ENCODE measurements around the gene CBX7.
"Not testable (repeated sequence)": the region's sequence is repeated elsewhere in the genome, so short reads cannot be mapped to it uniquely, and the experiment has no call there.

CBX7 gene

DNA sequence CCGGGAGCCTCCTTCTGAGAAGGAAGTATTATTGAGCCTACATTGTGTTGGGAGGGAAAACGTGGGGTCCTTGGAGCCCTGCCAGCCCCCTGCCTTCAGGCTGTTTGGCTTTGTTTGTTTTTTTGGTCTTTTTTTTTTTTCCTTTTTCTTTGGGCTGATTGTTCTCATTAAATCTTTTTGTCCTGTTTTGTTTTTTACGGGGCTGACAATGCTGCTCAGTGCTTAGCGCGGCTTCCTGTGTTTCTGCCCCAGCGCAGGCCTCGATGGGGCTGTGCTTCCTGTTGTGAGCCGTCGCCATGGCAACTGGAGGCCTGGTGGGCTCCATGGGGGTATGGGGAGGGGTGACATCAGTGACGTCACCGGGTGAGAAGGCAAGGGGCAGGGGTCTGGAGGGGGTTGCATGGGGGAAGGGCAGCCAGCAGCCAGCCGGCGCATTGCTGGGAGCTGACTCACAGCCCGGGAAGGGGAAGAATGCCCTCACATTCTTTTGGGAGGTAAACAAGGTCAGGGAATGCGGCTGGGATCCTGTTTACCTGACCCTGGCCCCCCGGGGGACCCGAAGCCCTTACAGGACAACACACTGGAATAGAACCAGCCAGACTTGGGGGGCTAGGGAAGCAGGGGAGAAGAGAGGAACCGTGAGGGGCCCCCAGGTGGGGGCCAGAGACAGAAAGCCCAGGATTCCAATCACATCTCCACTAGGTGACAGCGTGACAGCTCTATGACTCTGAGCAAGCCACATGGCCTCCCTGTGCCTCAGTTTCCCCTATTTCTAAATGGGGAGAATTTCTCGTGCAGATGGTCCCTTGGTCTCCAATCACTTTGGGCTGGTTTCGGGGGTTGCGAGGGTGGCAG, 22.2 kb upstream of the CBX7 start:
- DNase-seq (ENCODE audit: low read depth), result peak; percentile 38

DNA sequence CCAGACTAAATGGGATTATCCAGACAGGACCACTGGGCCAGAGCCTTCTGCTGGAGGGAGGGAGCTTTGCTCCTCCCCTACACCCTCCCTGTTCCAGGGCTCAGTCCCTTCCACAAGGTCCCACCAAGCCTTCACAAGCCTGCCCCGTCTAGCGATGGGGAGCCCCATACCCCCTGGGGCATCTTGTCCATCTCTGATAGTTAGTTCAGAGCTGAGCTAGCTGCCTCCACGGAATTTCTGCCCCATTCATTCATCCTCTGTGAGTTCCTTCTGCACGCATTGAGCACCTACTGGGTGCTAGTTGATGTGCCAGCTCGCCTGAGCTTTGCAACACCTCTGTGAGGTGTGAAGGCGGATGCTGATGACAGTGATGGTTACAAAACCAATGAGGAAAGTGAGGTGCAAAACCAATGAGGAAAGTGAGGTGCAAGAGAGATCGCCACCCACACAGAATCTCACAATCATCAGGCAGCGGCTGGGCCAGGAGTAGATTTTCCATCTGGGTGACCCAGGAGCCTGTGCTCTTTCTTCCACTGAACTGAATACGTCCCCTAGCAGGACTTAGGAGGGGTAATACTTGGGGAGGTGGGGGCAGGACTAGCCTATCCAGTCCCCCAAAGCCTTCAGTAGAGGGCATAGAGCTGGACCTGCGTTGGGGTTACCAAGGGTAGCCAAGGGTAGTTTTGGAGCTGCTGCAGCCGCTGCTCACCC, 21.5 kb upstream of the CBX7 start:
- peak; percentile 13 for DNase-seq (ENCODE audit: low read depth)

DNA sequence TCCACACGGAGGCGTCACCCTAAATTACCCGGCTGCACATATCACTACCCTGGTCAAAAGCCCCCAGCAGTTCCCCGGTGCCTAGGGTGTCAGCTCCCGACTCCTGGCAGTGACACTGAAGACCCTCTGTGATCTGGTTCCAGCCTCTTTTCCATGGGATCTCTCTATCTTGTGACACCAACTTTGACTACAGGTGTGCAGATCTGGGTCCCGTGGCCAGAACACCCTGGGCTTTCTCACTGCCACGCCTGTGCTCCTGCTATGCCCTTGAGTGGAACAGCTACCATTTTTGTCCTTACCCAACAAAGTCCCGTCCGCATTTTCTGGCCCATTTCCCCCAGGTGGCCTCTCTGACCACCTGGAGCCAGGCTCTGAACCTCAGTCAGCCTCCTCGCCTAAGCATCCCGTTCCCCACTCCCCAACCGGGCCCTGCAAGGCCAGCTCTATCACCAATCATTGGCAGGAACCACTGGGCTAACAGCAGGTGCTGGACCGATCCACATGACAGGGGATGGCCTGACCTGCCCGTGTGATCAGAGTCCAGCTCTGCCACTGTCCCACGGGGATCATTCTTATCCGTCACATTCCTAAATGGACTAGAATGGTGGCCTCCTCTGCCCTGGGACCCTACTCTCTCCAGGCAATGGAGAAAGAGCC, 20.7 kb upstream of the CBX7 start:
- no peak for DNase-seq (ENCODE audit: low read depth)

DNA sequence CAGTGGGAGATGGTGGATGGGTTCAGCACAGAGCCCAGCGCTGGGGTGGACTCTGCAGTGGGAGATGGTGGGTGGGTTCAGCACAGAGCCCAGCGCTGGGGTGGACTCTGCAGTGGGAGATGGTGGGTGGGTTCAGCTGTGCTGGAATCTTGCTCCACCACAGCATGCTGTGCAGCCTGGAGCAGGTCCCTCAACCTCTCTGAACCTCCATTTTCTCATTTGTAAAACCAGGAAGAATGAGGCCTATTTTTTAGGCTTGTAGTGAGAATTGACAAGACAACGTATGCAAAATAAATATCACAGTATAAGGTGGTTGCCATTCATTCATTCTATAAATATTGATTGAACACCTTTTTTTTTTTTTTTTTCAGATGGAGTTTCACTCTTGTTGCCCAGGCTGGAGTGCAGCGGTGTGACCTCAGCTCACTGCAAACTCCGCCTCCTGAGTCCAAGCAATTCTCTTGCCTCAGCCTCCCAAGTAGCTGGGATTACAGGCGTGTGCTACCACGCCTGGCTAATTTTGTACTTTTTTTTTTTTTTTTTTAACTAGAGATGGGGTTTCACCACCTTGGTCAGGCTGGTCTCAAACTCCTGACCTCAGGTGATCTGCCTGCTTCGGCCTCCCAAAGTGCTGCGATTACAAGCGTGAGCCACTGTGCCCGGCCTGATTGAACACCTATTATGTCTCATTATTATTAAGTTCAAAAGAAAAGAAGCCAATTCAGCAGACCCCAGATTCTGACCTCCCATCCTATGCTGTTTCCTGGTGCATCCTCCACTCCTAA, 20.0 kb upstream of the CBX7 start:
- DNase-seq (ENCODE audit: low read depth), result not testable (repeated sequence)

DNA sequence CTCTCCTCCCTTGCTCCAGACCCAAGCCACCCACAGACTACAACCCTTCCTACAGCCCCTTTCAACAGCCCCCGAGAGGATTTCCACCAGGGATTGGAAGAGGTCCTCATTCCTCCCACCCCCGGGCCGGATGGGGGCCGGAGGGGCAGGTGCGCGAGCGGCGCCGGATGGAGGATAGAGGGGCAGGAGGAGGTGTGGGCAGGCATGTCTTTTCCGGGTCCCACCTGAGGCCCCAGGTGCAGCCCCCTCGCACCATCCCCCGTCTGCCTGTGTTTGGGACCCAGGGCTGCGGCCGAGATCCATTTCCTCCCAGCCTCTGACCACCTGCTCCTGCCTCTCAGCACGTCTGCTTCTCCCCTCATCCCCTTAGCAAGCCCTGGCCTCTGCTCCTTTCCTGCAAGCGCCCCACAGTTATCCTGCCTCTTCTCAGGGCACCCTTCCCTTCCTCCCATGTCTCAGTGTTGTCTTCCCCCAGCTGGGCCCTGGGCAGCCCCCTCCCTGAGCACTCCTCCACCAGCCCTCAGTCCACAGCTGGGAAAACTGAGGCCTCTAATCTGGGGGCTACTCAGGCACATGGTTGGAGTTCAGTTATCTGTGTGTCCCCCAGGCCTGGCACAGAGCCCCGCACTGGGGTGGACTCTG, 19.3 kb upstream of the CBX7 start:
- no peak for DNase-seq (ENCODE audit: low read depth)

DNA sequence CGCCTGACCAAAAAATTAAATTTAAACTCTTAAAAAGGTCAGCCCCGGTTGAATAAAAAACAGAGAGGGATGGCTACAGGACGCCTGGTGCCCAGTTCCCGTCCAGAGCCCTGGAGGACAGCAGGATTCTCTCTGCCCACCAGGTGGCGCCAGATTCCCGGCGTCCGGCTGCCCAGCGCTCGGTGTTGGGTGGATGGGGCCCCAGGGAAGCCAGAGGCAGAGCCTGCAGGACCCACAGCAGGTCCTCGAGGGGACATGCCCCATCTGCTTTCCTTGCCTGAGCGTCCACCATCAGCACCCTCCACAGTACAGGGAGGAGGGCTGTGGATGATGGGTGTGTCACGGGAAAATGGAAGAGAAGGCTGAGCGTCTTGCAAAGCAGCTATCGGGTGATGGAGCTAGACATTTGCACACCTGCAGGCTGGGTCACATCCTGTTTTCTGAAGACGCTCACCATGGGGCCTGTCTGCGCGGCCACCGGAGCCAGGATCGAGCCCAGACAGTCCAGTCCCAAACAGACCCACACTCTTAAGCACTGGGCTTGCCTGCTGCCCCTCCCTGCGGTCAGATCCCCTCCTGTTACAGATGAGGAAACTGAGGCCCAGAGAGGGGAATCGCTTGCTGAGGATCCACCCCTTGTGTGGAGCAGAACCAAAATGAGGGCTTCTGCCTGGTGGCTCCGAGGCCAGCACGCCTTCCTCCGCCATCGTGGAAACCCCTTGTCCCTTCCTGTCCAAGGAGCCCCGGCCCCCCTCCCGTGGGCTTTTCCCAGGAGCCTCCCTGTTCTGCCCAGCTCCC, 18.5 kb upstream of the CBX7 start:
- peak; percentile 68 for DNase-seq (ENCODE audit: low read depth)

DNA sequence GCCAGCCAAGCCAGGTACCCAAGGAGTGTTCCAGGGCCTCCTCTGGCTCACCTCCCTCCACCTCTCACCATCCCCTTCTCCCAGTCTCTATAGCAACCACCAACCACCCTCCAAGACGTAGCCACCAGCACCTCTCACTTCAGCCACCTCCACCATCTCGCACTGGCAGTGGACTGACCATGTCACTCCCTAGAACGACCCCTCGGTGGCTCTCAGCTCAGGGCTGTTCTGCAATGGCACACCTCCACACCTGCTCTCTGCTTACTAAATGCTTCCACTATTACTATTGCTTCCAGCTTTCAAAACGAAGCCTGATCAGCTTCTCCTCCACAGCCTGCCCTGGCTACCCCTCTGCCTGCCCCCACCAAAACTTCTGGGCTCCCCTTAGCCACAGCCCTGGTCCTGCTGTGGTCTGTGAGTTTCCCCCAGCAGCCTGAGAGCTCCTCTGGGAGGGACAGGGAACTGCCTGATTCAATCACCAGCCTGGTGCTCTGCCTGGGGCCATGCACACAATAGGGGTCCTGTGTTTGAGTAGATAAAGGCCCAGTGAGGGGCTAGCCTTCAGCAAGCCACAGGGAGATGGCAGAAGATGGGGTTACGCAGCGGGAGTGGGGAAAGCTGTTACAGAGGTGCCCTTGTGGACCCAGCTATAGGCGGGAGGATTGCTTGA, 17.5 kb upstream of the CBX7 start:
- DNase-seq (ENCODE audit: low read depth), result no peak

DNA sequence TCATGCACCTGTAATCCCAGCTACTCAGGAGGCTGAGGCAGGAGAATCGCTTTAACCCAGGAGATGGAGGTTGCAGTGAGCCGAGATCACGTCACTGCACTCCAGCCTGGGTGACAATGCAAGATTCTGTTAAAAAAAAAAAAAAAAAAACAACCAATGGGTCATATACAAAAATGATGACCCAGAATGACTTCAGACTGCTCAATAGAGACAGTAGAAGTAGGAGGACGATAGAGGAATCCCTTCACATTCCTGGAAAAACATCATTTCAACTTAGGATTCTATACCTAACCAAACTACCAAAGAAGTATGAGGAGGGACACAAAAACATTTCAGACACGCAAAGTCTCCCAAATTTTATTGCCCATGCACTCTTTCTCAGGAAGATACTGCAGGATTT, 14.1 kb upstream of the CBX7 start:
- no peak for DNase-seq (ENCODE audit: low read depth)

DNA sequence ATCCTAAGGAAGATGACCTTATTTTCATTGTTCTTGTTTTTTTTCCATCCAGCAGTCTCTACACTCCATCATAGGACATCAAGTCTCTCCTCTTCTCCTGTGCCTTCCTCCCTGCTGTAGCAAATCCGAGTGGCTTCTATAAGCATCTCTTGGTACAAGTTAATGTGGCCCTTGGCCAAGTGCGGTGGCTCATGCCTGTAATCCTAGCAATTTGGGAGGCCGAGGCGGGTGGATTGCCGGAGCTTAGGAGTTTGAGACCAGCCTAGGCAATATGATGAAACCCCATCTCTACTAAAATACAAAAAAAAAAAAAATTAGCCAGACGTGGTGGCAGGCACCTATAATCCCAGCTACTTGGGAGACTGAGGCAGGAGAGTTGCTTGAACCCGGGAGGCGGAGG, 3.6 kb upstream of the CBX7 start:
- not testable (repeated sequence) for DNase-seq (ENCODE audit: low read depth)

DNA sequence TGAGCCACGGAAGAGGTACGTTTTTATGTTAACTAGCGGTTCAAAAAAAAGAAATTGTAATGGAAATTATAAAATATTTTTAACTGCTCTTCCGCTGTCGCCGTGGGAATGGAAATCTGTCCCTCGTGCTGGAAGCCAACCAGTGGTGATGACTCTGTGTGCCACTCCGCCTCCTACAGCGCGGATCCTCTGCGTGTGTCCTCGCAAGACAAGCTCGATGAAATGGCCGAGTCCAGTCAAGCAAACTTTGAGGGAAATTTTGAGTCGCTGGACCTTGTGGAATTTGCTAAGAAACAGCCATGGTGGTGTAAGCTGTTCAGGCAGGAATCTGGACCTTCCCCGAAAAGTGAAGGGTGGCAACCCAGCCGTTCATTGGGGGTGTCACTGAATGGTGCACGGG, 2.9 kb upstream of the CBX7 start:
- DNase-seq (ENCODE audit: low read depth), result no peak

DNA sequence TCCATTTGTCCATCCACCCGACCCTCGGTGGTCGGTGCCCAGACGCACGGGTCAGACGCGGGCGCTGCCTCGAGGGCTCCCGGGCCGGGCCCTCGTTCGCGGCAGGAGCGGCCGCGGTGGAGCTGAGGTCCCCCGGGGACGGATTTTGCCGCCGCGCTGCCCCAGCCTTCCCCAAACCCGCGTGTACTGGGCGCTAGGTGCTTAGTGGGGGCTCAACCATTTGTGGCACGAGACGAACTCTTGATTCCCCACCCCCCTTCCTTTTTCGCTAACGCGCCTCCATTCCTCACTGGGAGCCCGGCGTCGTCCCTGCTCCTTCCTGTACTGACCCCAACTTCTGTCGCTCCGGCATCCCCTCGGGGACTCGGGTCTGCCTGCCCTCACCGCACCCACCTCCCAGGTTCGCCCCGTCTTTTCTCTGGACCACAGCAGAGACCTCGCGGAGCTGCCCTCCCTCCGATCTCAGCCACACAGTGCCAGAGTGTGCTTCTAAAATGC, 789 bp upstream of the CBX7 start:
- no peak for DNase-seq (ENCODE audit: low read depth)

DNA sequence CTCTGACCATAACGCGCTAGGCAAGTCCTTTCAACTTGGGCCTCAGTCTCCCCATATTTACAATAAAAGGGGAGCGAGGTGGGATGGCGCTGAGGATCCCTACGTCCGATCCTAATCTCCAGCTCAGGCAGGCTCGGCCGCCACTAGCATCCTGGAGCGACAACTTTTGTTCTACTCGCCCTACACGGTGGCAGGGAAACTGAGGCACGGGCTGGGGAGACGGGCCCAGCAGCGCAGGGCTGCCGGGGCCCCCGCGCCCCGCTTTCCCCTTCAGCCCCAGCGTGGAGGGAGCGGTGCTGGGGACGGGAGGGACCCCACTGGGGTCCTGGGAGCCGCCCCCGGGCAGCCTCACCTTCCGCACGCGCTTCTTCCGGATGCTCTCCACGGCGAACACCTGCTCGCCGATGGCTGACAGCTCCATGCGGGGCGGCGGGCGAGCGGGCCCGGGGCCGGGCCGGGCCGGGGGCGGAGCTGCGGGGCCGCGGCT, 413 bp downstream of the CBX7 start:
- DNase-seq (ENCODE audit: low read depth), result no peak

DNA sequence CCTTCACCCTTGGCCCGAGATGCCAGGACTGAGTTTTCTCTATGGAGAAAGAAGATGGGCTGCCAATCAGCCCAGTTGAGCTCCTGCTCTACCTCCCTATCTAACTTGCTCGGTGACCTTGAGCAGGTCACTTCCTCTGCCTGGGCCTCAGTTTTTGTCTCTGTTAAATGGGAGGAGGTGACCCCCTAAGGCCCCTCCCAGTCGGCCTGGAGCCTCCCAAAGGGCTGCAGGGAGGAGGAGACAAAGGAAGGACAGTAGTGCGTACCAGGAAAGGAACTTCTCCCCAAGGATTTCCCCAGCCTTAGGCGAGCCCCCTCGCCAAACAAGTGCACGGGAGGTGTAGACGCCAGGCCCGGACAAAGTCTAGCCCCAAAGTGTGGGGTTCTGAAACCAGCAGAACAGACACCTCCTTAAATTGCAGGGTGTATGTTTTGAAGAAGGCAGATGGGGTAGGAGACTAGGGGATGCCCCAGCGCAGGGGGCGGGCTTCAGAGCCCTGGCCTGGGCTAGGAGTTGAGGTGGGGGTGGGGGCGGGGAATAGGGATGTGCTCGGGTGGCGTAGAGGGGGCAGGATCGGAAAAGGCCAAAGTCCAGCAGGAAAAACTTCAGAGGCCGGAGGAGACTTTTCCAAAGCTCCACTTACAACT, 1.0 kb downstream of the CBX7 start:
- no peak for DNase-seq (ENCODE audit: low read depth)

DNA sequence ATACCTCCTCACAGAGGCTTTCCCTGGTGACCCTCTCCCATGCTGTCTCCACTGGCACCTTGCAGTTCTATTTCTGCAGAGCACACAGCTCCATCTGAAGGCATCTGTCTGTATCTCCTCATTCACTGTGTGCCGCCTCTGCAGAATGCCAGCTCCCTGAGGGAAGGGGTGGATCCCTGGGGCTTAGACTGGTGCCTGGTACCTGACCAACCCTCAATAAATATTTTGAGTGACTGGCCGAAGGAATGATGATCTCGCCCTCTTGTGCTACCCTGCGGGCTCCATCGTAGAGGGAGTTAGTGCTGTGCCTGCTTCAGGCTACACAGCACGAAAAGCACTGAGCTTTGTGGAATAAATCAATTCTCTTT, 1.6 kb downstream of the CBX7 start:
- no peak for DNase-seq (ENCODE audit: low read depth)

DNA sequence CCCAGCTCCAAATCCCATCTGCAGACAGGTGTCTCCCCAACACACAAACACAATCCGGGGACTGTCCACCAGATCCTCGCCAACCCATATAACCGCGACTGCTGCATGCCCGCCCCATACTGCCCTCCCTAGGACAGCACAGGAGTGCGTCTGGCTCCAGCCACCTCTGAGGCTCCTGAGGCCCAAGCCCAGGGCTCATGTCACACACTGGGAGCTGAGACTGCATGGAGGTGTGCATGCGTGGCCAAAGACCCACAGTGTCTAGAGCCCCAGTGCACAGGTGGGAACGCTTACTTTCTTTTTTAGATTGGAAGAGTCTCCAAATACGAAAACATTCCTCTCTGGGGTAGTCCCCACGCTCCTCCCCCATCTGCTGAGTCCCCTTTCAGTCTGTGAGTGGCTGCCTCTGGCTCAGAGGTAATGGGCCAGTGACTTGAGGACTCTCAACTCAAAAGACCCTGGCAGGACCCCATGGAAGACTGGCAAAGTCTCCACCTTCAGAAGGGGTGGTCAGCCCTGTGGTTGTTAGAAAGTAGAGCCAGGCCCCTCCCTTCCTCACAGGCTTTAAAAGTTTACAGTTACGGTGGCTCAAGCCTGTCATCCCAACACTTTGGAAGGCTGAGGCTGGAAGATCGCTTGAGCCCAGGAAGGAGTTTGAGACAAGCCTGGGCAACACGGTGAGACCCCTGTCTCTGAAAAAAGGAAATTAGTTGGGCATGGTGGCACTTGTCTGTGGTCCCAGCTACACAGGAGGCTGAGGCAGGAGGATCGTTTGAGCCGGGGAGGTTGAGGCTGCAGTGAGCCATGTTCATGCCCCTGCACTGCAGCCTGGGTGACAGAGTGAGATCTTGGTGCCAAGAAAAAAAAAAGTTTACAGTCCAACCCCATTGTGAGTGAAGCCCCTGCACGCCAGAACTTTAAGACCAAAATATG, 2.3 kb downstream of the CBX7 start:
- no peak for DNase-seq (ENCODE audit: low read depth)

DNA sequence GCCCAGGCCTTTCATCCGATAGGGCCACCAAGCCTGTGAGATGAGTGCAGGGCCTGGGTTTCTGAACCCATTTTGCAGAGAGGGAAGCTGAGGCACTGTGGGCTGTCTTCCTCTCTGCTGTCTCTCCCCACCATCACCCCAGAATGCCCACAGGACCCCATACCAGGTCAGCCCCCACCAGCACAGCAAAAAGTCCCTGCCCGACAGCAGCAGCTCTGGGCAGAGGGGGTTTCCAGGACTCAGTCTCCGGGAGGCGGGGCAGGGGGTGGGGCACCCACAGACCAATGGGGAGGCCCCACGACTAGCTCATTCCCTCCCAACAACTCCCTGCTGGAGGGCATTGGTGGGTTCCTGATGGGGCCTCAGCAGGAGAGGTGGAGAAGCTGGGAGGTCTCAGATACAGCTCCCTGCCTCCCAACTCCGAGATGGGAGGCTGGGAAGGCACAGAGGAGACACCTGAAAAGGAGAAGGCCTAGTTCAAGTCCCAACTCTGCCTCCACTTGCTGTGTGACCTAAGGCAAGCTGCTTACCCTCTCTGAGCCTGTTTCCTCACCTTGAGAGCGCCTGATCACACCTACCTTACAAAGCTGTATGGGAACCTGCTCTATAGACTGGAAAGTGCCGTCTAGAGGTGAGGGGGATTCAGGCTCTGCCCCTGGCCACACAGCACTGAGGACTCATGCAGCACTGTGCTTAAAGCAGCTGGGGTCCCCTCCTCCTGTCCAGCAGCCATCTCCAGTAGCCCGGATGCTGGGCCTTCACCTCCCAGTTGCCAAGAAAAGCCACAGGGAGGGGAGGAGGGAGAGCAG, 3.5 kb downstream of the CBX7 start:
- DNase-seq (ENCODE audit: low read depth), result peak; percentile 60

DNA sequence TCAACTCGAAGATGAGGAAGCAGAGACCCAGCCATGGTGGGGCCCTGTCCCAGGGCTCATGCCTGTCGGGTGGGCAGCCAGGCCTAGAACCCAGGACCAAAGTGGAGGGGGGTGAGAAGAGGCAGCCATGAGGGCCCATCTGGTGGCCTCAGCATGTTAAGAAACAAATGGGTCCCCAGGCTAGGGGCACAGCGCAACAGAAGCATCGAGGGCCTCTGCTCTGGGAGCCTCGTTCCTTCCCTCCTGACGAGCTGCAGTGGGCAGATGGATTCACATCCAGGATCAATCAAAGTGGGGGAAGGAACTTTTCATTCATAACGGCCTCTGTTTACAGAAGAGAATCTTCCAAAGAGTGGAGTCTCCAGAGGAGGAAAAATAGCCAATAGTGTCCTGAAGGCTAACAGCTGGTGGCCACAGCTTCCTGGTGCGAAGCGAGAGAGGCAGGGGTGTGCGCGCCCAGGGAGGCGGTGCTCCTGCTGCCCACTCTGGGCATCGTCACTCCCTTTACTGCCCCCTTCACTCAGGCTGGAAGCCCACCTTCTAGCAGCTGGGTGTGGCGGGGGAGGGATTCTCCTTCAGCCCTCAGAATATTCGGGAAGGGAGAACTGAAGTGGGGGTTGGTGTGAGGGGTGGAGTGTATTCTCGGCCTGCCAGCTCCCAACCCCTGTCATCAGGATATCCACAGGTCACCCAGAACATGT, 4.3 kb downstream of the CBX7 start:
- DNase-seq (ENCODE audit: low read depth), result no peak
